ENCODE results near the gene GLP1R.

DNA sequence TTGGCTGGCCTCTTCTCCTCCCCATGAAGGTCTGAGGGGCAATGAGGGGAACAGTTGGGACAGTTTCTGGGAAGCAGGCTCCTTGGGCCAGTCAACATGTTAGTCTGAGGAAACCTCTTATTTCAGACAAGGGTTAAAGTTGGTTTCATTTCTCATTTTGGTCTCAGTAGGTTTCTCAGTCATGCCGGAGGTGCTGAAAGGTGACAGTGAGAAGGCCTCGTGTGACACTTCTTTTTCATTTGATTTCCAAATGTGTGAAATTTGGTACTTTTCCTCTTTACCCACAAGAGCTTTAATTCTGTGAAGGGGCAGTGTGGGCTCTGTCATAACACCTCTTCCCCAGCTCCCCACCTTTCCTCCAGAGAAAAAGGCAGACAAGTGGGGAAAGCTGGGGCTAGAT is 7.5 kb upstream of the GLP1R start:
- TF ChIP-seq GATA2 (IDR thresholded peaks at IDR 0.05; ENCODE audit: low read depth, low read length) (no peak), GATA3 (IDR thresholded peaks at IDR 0.05; ENCODE audit: low read depth, low read length) (no peak)

Data from SH-SY5Y (cell line).